Muscle of back (tissue), 11 donors: Measurements from ENCODE around the gene TFAP2E. TPM values are rescaled to one million over a fixed set of nuclear protein-coding genes. Genes with fewer than 3 reads are reported as not detected.
A peak's percentile ranks its signal among the peaks of the same experiment; 100 is the strongest.

Experiments used
- DNase-seq, 3 donors: peaks; one replicate each; pipeline versions ENCODE4 v3.0.0 to v3.0.0-alpha.2; 2013
- polyA plus RNA-seq, 10 donors: library from polyadenylated mRNA; unstranded; fragments of 120-200 nt; gene quantifications; one replicate each; pipeline ENCODE4 v1.2.1, GENCODE V29; 2013; ENCODE audit not compliant: insufficient read length in 10 of 10

The TFAP2E gene
- polyA plus RNA-seq, 10 donors, result 0.25 to 1.5 (median 0.56) TPM

DNA sequence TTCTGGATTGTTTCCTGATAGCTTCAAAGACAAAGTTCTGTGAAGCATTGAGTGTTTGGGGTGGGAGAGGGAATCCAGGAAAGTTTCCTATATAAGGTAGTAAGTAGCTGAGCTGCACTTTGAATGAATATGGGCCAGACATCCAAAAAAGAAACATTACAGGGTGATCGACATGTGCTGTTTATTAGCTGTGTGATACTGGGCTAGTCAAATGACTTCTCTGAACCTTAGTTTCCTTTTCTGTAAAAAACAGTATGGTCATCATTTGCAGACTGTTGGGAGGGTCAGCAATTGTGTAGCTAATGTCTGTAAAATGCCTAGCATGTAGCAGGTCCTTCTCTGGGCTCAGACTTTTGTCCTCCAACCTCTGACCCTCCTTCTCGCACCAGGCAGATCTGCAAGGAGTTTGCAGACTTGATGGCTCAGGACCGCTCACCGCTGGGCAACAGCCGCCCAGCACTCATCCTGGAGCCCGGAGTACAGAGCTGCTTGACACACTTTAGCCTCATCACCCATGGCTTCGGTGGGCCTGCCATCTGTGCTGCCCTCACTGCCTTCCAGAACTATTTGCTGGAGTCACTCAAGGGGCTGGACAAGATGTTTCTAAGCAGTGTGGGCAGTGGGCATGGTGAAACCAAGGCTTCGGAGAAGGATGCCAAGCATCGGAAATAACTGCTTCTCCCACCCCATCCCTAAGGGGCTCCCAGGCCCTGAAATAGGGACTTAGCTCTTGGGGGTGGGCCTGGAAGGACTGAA, 21.1 kb downstream of the TFAP2E start:
- DNase-seq, result no peak

DNA sequence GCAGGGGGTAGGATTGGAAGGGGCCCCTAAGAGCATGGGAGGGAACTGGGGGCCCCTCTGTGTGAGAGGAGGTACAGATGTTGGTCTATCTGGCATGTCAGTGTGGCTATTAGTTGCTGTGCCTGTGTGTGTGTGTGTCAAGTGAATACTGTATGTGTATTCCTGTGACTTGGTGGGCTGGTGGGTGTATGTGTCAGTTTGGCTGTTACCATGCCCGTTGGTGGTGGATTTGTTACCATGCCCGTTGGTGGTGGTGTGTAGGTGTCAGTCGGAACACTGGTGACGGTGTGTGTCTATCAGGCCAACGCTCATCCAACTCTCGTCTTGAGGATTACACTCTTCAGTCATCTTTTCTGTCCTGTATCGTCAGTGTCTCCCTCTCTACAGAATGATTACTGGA, 22.6 kb downstream of the TFAP2E start:
- no peak for DNase-seq

DNA sequence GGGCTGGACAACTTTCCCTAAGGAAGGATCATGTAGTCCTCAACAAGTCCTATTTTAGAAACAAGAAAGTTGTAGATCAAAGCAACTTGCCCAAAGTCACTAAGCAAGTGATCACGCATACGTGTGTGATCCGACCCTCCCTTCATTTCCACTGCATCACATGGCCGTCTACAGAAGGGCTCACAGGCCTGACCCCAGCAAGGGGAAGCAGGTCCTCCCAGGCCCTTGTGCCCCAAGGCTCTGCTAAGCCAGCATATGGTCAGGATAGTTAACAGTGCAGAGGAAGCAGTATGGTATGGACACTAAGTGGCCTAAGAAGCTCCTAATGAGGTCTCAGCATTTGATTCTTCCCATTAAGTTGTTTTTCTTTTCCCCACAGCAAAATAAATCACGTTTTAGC, 24.8 kb downstream of the TFAP2E start:
- DNase-seq, result no peak

DNA sequence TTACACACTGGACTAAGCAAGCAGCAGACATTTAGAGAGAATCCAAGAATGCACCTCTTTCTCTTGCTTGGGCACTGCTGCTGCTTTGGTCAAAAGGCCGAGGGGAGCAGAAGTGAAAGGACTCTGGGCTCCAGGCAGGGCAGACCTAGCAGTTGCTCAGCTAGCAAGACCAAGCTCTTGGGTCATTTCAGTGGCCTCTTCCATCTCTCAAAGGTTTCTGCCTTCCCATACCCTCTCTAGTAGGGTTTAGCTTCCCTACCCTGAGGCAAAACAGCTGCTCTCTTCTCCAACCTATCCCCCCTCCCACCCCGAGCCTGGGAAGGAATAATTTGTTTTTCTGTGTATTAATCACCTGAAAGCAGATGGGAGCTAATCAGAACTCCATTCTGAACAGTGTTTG, 25.8 kb downstream of the TFAP2E start:
- no peak for DNase-seq

DNA sequence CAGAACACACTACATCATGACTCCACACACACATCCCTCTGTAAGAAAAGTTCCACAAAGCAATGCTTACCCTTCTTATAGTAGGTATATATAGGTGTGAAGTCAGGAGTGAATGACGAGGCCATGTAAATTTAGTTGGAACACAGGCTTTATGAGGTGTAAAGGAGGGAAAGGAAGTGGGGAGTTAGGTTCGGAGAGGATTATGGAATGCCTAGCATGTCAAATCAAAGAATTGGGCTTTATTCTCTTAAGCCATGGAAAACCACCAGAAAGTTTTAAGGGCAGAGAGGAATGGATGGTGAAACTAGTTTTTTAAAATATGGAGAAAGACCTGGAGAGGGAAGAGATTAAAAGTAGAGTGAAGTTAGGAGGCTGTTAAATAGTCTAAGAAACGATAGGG, 26.3 kb downstream of the TFAP2E start:
- no peak for DNase-seq

DNA sequence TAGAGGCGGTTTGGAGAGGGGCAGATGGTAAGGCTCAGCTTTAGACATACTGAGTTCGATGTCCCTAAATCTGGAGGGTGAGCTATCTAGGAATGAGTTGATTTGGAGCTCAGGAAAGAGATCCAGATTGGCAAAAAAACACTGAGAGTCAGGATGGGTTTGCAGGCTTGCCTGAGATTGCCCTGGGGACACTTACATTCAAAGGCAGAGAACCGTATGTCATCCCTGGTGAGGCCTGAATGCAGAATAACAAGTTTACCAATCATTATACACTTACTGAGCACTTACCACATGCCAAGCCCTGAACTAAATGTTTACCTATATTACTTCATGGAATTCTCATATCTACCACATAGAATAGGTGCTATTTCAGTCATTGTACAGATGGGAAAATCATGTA, 27.5 kb downstream of the TFAP2E start:
- DNase-seq, result no peak

DNA sequence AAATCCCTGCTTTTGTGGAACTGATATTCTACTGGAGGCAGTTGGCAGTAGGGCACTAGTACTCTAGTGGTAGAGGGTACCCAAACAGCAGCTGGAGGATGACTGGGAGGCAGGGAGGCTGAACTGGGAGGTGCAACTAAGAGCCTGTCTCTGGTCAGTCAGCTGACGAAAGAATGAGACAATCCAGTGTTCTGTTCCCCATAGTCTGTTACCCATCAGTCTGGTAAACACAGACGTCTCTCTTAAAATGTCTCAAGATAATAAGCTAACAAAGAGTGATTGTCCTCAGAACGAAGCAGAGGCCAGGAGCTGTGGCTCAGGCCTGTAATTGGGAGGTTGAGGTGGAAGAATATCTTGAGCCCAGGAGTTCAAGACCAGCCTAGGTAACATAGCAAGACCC, 30.4 kb downstream of the TFAP2E start:
- no peak for DNase-seq

DNA sequence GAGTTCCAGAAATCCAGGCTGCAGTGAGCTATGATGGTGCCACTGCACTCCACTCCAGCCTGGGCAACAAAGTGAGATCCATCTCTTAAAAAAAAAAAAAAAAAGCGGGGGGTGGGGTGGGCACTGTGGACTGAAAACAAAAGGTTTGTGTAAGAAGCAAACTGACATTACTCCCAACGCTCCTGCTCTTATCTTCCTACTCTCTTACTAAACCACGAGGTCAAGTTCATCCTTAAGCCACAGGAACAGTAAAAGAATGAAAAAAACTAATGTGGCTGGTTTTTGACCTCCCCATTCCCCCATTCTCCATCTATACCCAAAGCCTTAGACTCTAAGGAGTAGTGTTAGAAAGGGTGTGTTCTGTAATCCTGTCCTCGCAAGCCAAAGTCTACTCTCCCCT, 30.8 kb downstream of the TFAP2E start:
- DNase-seq, result no peak

DNA sequence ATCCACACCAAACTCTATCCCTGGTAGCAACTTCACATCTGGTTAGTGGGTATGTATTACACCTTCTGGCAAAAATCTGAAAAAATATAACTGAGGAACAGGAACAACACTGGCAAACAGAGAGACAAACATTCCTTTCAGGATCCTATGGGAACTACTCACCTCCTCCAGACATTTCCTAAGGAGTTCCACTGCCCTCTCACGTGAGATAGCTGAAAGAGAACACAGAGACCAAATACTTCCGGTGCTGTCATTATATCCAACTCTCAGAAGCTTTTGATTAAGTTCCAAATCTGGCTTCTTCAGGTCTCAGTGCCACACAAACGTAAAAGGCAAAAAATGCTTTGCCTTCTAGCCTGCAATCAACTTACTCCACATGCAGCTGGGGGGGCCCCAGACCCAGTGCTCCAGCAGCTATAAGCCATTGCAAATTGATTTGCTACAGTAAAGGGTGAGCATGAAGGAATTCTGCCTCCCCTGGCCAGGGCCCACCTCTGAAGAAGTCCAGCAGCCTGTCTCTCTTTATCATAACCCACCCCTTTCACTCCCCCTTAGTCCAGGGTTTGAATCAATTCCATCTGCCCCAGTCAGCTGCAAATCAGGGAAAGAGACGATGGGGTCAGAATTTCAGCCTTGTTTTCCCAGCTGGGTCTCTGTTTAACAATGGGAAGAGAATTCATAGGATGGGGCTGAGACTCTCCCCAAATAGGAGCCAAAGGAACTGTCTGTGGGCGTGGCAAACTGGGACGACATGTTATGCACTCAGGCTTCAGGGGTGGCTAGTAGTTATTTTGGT, 32.2 kb downstream of the TFAP2E start:
- DNase-seq, result no peak

DNA sequence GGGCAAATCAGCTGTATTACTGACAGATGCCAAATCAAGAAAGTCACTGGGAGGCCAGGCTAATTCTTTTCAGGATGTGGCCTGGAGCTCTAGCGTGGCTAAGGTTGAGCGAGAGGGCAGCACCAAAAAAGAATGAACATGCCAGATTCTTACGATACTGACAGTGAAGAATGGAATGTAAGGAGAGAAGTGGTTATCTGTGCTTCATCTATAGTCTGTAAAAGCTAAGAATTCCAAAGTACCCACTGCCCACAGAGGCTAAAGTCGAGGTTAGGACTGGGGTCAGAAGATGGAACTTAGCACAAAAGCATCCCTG, 32.7 kb downstream of the TFAP2E start:
- peak in 1 of 3 donors; percentile 7 for DNase-seq

DNA sequence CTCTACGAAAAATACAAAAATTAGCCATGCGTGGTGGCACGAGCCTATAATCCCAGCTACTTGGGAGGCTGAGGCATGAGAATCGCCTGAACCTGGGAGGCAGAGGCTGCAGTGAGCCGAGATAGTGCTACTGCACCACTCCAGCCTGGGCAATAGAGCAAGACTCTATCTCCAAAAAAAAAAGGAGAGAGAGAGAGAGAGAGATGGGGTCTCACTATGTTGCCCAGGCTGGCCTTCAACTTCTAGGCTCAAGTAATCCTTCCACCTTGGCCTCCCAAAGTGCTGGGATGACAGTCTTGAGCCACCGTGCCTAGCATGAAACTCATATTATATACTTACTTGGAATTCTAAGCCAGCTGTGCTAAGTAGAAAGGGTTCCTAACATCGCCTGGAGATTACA, 38.5 kb downstream of the TFAP2E start:
- DNase-seq, result no peak

DNA sequence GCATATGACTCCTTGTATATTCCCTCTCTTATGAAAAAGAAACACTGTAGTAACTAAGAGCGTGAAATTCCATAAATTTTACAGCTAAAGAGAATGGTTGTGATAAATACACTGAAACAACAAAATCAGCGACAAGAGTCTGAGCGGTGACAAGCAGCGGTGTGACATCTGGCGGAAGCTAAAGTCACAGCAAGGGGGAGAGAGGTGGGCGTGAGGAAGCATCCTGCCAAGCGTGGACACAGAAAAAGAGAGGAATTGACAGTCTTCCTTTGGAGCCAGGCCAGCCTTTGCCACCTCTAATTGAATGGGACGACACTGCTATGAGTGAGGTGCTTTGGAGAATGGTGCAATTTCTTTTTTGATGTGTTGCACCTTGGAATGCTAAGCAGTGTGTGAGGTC, 42.3 kb downstream of the TFAP2E start:
- DNase-seq, result no peak

DNA sequence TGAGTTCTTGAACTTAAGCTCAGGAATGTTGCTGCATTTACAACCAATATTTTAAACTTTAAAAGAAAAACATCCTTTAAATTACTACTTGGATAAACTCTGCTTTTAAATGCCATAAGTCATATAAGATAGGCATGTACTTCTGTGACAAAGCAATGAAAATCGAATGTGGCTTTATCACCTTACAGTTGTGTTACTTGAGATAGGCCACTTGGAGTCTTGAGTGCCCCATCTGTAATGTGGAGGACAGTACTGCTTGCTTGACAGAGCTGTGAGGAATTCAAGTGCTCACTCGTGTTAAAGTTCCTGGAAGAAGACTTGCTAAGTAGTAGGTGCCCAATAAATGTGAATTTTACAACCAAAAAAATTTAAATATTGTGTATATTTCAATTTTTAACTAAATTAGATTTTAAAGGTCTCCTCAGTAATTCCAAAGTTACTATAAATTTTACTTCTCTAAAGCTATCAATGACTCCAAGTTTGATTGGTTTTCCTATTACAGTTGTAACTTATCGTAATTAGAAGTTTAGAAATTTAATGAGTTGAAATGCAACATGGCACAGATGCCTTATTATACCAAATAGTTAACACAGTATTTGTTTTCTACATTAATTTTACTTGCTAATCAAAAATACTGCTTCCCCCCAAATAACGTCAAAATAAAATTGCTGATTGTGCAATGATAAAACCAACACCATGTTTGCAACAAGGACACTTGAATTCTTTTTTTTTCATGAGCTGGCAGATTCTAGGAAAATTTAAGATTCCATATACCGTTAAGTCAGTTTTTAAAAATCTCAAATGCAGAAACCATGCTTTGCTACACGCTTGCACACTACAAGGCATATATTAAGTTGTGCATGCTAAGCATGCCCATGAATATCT, 46.4 kb downstream of the TFAP2E start:
- DNase-seq, result no peak

DNA sequence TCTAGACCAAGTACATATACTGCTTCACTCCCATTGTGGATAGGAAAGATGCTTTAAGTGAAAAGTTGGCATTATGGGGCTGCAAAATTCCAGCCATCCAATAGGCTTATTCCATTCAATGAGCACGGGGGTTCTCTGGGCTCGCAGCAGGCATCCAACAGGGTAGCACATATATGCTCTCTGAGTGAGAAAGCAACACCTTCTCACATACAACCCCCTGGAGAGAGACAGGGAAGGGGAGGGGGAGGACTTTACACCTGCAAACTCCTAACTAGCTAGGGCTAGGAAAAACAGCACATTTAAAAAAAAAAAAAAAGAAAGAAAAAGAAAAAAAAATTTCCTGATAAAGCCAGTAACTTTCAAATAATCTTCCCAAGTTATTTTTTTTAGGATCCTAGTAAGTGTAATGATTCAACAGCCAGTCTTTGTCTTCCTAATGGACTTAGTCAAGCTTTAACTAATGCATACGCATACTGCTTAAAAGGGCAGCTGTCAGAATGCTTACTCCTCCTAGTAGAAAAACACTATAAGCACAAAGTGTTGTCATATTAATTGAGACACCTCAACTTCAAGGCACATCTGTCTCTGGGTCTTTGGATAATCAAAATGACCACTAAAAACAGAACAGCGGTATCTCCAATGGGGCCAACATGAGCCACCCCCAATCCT, 49.5 kb downstream of the TFAP2E start:
- no peak for DNase-seq

DNA sequence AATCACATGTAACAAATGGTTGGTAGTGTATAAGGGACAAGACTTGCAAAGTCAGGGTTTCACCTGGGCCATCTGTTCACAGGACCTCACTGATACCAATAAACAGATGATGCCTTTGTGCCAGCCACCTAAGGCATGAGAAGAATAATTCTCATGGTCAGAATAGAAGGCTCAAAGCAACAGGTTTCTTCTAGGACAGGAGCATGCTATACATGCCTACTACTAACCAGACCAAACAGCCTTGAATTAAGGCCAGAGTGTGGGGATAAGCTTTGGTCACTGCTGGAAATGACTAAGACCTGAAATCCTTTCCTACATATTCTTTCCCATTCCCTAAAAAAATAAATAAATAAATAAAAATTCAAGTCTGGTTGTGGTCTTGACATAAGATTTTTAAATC, 50.7 kb downstream of the TFAP2E start:
- DNase-seq, result no peak

DNA sequence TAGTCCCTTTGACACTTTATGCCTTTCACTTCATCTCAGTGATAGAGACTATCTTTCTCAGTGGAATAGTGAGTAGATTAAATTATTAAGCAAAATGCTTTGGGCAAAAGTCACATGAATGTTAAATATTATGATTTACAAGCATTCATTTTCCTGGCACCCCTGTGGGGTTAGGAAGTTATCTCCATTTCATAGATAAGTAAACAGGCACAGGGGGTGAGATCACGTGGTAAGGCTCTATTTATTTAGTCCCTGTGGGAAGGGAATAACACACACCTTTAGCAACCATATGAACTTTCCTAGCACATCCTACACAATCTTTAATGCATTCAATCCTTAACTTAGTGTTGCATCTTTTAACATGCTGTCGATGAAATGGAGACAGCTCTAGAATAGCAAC, 55.9 kb downstream of the TFAP2E start:
- DNase-seq, result no peak

DNA sequence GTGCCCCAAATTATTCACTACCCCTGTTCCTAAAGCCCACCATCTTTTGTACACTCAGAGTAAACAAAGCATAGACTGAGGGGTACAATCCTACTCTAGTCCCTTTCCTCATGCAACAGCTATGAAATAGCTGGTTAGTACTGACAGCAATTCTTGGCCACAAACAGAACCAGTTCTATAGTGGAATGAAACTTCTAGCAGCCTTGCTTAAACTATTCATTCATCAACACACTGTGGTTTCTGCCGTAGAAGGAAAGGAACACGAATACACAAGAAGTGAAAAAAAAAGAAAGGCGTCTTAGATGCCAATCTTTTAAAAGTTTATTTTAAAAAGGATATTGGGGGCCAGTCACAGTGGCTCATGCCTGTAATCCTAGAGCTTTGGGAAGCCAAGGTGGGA, 58.3 kb downstream of the TFAP2E start:
- DNase-seq, result no peak

DNA sequence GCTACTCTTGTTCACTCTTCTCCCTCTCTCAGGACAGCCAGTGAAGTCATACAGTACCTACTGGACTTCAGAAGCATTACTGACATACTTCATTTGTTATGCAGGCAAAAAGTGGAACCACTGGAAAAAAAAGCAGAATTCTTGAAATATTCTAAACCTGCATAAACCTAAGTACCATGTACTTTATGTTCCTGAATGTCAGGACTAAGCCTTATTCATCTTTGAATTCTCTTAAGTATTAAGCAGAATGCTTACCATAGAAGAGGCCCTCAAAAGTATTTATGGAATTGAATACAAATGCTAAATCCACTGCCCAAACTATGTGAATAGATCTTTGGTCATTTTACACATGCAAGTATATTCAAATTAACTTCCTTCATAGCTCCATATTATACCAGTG, 60.4 kb downstream of the TFAP2E start:
- no peak for DNase-seq

DNA sequence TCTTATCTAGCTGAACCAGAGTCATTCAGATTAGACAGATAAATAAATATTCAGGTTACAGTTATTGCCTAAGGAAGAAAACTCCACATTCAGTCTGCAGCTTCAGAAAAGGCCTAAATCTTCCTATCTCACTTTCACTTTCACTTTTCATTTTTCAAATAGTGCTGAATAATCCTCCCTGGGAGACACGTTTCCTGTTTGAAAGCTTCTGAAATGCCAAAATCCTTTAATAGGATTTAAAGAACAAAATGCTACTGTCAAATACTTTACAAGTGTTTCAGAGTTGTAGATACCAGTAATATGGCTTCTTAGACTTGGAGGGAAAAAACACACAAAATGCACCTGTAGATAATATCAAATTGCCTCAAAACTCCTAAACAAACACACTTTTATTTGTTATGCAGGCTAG, 64.3 kb downstream of the TFAP2E start:
- DNase-seq, result peak in 2 of 3 donors; percentile 15 to 22

DNA sequence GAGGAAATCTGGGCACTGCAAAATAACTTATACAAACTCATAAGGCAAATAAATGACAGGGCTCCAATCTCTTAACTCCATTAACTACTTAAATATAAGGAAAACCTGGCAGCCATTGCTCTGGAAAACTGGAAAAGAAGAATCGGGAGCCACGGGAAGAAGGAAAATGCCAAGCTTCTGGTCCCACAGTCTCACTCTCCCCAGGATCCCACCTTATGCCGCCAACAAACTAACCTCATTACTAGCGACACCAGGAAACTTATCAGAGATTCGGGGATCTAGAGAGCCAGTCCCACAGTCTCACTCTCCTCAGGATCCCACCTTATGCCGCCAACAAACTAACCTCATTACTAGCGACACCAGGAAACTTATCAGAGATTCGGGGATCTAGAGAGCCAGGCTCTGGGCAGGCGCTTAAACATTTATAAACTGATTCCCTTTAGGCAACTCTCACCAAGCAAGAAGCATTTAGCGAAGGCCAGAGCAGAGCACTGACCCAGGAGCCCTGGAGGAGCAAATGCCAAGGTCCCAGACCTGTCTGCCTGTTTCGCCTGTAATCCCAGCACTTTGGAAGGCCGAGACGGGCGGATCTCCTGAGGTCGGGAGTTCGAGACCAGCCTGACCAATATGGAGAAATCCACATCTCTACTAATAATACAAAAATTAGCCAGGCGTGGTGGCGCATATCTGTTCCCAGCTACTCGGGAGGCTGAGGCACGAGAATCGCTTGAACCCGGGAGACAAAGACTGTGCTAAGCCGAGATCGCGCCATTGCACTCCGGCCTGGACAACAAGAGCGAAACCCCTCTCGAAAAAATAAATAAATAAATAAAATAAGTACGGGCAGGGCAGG, 67.5 kb downstream of the TFAP2E start:
- DNase-seq, result no peak

DNA sequence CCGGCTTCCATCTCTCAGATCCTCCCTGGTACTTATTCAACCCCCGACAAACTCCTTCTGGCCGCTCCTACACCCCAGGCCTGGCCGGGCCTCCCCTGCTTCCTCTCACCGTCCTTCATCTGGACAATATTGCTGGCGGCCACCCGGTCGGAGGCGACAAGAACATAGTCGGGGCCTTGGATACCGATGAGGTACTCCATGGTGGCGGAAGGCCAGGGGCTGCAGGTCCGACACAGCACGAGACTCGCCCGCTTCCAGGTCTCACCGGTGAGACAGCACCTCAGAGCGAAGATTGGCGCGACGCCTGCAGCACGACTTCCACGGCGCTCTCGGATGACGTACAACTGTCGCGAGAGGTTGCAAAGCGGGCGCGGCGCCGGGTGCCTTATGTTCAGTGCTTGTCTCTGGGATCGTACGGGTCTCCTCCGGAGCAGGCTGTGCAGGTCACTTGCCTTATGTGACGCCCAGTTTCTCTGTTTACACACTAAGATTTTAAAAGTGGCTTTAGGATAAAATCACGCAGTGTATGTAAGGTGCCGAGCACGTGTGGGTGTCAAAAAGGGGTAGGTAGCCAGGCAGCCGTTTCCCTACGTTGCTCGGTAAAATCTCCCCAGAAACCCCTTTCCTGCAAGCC, 68.2 kb downstream of the TFAP2E start, which contains the start of gene PSMB2:
PSMB2 (minus strand) TSS at position 294 of the 634 bp plus-strand sequence; CDS start at position 200, 94 bp downstream.
- peak; percentile 96 to 98 (median 98) for DNase-seq
